Hematopoietic multipotent progenitor cell treated with erythropoietin and hydrocortisone succinate and interleukin-3 and kit ligand, for 6 days (in vitro differentiated cells): Measurements from ENCODE around the gene RPS19.
"Not testable (repeated sequence)": the region's sequence is repeated elsewhere in the genome, so short reads cannot be mapped to it uniquely, and the experiment has no call there.

Experiments
- DNase-seq: peaks from one replicate; pipeline ENCODE4 v3.0.0-alpha.2; 2015

RPS19 gene

DNA sequence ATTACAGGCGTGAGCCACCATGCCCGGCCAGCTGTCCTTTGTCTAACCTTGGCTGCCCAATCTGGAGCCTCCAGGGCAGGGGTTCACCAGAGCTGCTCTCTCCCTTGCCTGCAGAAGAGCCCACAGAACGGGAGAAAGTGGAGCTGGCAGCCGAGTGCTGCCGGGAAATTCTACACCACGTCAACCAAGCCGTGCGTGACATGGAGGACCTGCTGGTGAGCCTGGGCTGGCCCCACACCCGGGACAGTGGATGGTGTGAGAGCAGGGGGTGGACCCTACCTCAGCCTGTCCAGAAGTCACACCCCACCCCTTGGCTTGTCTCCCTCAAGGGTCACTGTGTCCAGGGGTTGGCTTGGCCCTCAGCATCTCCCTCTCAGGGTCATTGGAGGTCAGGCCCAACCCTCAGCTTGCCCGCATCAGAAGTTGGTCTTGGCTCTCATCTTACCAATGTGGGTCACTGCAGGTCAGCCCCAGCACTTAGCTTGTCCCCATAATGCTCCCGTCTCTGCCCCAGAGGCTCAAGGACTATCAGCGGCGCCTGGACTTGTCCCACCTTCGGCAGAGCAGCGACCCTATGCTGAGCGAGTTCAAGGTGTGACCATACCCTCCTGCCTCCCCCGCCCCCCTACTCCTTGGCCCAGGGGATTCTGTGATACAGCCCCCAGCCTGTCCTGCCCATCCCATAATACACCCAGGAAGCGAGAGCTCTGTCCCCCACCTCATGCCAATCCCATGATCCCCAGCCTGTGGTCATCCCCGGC, 43.3 kb downstream of the RPS19 start:
- DNase-seq: no peak

DNA sequence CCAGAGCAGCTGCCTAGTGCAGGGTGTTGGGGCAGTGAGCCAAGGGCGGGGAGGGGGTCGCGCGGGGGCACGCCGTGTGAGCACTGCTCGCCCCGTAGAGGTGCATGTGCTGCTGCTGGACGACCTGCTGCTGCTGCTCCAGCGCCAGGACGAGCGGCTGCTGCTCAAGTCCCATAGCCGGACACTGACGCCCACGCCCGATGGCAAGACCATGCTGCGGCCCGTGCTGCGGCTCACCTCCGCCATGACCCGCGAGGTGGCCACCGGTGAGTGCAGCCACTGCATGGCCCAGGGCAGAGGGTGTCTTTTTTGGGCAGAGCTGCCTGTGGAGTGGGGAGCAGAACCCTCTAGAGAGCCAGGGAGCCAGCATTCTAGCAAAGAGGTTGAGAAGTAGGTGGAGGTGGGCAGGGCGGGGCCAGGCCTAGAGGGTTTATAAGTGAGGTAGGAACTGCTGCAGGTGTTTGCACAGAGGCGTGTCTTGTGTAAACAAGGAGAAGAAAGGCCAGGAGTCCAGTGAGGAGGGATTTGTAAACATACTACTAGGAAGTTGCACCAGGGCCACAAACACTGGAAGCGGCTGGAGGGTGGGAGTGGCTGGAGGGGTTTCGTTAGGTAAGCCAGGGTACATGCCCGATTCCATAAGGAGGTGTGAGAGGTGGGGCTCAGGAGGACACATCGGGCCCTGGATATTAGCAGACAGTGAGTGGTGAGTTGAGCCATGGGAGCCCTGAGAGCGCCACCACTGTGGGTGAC, 44.2 kb downstream of the RPS19 start:
- DNase-seq: no peak

GRCh38 chr19:41905273-41906002, 45.4 kb downstream of the RPS19 start:
- no peak for DNase-seq

DNA sequence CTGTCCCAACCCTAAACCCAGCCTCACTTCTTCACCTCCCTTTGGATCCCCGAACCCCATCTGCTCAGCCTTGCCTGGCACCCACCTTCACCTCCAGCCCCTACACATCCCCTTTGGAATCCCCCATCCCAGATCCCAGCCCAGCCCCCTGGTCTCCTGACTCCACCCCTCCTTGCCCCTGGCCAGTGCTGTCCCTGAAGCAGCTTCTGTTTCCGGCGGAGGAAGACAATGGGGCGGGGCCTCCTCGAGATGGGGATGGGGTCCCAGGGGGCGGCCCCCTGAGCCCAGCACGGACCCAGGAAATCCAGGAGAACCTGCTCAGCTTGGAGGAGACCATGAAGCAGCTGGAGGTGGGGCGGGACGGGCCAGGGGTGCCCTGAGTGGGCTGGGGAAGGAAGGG, 46.2 kb downstream of the RPS19 start:
- no peak for DNase-seq

GRCh38 chr19:41906916-41907680, 47.0 kb downstream of the RPS19 start:
- DNase-seq: no peak

GRCh38 chr19:41907994-41908615, 48.0 kb downstream of the RPS19 start:
- DNase-seq: no peak

DNA sequence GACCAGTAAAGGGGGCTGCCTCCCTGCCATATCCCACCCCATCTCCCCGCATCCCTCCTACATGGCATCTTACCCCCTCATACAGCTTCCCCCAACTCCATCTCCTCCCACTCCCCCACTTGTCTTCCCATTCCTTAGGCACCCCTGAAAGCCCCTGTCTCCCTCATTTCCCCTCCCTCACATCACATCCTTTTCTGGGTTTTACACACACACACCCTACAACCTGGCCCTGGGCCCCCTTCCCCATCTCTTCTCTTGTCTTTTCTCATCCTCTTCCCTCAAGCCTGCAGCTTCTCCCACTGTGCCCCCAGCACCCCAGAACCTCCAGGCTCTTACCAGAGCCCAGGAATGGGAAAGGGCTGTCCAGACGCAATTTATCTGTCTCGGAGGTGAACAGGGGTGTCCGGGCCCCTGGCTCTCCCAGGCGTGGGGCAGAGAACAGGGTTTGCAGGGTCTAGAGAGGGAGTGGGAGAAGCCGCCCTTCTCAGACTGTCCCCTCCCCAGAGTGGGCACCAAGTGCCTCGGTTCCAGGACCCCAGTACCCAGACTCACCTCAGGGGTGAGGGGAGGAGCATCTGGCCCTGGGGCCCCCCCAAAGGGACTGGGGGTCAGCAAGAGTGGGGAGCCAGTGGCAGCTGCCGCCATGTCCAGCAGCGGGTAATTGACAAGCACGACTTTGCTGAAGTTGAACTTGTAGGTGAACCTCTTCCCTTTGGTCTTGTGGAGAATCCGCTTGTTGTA, 48.8 kb downstream of the RPS19 start:
- DNase-seq: no peak

GRCh38 chr19:41909706-41910105, 49.7 kb downstream of the RPS19 start:
- DNase-seq: no peak

DNA sequence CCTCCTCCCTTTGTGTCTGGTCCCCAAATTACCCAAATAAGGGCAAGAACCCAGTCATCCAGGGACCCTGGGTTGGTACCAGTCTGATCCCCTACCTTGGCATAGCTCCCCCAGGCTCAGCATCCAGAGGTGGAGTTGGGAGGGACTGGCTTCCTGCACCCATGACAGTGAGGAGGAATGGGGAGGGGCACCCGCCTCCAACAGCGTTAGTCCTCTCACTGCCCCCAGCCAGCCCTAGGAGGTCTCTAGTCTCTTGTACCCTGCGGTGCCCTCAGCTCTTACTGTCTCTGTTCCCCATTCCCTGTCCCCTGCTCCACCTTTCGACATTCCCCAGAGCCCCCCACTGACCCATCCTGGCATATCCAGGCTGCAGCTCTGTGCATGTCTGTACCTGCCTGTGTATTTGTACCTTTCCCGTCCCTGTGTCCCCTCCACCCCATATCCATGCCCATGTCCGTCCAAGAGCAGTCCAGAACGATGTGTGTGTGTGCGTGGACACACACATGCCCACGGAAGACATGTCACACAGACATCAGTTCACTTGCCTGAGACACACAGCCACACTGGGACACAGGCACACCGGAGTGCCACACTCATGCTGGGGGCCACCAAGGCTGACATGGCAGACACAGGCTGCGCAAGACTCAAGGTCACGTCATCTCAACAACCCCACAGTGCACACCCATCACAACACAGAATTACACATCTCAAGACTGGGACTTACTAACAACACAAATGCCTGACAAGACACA, 50.4 kb downstream of the RPS19 start:
- DNase-seq: no peak

GRCh38 chr19:41910992-41911888, 51.2 kb downstream of the RPS19 start:
- no peak for DNase-seq

- DNase-seq: no peak
These were observed 52.1 kb downstream of the RPS19 start for GRCh38 chr19:41911889-41912731.

- DNase-seq: no peak
These were observed 53.0 kb downstream of the RPS19 start for GRCh38 chr19:41912899-41913537.

DNA sequence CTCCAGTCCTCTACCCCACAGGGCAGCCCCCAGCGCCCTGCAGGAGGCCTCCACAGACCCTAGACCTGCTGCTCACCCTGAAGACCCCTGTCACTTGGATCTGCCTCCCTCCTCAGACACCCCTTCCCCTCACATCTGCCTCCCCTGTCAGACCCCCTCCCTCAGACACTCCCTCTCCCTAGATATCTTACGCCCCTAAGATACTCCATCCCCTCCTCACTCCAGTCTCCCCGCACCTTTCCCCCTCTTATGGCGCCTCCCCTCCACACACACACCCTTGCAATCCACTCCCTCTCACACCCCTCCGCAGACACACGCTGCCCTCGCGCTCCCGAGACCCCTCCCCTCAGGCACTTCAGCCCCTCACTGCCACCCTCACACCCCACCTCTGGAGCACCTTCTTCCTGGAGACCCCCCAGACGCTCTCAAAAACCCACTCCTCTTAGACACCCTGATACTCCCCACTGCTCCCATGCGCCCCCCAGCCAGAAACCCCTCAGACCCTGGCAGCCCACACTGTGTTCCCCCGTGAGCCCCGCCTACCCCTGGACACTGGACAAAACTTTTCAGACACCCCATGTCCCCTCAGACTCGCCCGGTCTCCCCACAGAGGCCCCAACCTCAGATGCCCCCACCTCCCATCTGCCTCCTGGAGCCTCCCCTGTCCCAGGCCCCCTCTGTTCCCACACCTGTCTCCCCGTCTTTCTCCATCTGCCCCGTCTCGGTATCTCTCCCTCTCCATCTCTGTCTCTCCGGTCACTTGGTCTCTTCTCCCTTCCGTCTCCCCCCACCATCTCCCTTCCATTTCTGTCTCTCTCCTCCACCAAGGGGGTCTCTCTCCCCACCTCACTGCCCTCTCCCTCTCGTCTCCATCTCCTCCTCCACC, 53.7 kb downstream of the RPS19 start:
- no peak for DNase-seq

DNA sequence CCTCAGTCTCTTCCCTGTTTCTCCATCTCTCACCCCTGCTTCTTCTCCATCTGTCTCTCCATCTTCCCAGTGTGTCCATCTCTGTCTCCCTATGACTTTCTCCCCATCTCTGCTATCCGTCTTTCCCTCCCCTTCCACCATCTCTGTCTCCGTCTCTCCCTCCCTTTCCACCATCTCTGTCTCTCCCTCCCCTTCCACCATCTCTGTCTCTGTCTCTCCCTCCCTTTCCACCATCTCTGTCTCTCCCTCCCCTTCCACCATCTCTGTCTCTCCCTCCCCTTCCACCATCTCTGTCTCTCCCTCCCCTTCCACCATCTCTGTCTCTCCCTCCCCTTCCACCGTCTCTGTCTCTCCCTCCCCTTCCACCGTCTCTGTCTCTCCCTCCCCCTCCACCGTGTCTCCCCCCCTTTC, 54.4 kb downstream of the RPS19 start:
- not testable (repeated sequence) for DNase-seq

DNA sequence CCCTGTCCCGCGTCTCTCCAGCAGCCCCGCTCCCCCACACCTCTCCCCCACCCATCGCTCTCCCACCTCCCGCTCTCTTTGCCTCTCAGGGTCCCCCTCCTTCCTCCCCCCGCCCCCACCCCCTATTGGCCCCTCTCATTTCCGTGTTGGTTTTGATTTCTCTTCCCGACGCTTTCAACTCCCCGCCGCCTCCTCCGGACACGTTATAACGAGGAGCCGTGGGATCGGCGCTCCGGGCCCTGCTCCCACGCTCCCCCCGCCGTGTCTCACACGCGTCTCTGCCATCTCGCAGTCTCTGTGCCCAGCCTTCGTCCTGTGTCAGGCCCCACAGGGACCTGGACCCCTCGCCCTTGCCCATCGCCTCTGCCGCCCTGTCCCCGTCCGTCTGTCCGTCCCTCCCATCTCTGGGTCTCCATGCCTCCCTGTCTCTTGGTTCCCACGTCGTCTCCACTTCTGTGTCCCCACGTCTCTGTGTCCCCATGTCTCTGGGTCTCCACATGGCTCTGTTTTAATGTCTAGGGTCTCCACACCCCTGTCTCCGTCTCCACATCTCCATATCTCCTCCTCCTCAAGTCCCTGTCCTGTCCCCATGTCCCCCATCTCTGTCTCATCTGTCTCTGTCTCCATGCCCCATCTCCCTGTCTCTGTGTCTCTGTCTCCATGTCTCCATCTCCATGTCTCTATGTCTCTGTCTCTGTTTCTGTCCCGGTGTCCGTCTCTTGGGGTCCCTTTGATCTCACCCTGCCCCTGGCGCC, 55.1 kb downstream of the RPS19 start:
- no peak for DNase-seq

DNA sequence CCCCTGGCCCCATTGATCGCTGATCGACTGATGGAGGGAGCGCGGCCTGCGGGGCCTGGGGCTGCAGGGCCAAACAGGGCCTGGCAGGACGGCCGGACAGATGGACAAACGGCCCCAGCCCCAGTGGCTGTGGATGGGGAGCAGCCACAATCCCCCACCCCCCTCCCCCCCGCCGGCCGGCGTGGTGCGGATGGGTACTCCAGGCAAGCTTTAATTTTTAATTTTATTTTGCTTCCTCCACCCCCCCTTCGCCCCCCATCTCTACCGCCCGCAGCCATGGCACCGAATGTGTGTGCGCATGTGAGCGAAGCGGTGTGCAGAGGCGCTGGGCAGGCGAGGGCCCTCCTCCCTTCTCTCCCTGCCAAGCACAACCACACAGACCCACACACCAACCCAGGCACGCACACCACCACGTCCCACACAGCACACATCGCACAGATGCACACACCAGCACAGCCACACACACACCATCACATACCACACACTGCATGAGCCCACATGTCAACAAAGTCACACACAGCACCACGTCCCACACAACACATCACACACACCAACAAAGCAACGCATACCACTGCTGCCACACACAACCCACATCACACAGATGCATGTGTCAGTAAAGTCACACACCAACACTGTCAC, 55.8 kb downstream of the RPS19 start:
- no peak for DNase-seq
